ENCODE results near the gene ADD2.

Gene ADD2

DNA sequence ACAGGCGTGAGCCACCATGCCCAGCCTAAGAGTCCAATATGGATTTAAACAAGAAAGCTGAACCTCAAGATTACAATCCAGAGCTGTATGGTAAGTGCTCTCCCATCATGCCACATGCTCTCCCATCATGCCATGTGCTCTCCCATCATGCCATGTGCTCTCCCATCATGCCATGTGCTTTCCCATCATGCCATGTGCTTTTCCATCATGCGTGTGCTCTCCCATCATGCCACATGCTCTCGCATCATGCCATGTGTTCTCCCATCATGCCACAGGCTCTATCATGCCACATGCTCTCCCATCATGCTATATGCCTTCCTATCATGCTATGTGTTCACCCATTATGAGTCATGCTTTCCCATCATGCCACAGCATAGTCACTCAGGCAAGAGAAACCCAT, 20.7 kb downstream of the ADD2 start:
- H4K20me1 ChIP-seq (ENCODE audit: control insufficient read depth, insufficient read depth, low read depth, low read length): no peaks in the 10 kb centered on the region

DNA sequence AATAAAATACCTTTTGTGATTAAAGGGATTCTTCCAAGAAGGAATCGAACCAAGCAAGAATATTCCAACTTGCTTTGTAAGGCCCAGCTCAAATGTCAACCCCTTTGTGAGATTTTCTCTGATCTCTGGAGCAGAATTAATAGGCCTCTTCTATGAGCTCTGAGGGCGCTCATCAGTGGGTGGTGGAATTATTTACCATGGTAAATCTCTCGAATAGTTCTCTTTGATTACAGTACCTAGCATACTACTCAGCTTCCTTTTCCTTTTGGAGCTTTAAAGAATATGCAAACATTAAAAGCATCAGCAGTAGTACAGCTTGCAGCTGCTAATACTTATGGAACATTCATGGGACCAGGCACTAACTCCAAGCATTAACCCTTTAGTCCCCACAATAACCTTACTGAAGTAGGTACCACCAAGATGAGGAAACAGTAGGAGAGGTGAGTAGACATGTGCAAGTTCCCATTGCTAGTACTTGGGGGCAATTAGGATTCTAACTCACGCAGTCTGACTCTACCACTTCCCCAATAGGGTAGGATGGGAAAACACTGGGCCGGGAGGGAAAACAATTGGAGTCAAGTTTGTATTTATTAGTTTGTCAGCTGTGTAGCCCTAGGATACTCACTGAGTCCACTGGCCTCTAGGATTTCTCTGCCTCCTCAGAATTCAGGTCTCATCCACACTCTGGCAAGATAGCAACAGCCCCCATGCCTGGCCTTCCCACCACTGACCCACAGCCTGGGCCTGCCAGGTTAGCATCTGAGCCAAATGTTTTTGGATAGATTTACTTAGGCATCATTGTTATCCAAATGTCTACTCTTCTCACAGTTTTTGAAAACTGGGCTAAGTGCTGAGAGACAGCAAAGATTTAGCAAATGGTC, 21.7 kb downstream of the ADD2 start:
- Histone ChIP-seq H3K9me2 (replicated peaks; ENCODE audit: control insufficient read depth, low read length) (no peaks in the 10 kb centered on the region), H3K4me1 (ENCODE audit: control insufficient read depth, low read length) (no peaks in the 10 kb centered on the region), H3K27ac (ENCODE audit: low read depth, low read length) (no peak overlapping the region), H3K36me3 (ENCODE audit: control insufficient read depth, low read length) (no peaks in the 10 kb centered on the region), H3K79me2 (ENCODE audit: control insufficient read depth, low read length) (no peaks in the 10 kb centered on the region), H3K4me2 (ENCODE audit: low read length) (no peak overlapping the region), H3K4me3 (ENCODE audit: low read length) (no peak overlapping the region), H3K27me3 (ENCODE audit: control insufficient read depth, low read length) (no peaks in the 10 kb centered on the region), H3K9me3 (ENCODE audit: control insufficient read depth, insufficient read depth, low read length) (no peaks in the 10 kb centered on the region; the same call in 1 of the 2 replicates), H3F3A (ENCODE audit: control insufficient read depth, insufficient read depth) (no peaks in the 10 kb centered on the region), H4K20me1 (ENCODE audit: control insufficient read depth, insufficient read depth, low read depth, low read length) (no peaks in the 10 kb centered on the region)
- TF ChIP-seq EZH2phosphoT487 (IDR thresholded peaks at IDR 0.05; ENCODE audit: borderline replicate concordance, low read length): no peak

More for the DNA sequence above, 20.7 kb downstream of the ADD2 start:
- no peak for TF ChIP-seq EZH2phosphoT487 (IDR thresholded peaks at IDR 0.05; ENCODE audit: borderline replicate concordance, low read length)
- TF ChIP-seq, protein P1, sequence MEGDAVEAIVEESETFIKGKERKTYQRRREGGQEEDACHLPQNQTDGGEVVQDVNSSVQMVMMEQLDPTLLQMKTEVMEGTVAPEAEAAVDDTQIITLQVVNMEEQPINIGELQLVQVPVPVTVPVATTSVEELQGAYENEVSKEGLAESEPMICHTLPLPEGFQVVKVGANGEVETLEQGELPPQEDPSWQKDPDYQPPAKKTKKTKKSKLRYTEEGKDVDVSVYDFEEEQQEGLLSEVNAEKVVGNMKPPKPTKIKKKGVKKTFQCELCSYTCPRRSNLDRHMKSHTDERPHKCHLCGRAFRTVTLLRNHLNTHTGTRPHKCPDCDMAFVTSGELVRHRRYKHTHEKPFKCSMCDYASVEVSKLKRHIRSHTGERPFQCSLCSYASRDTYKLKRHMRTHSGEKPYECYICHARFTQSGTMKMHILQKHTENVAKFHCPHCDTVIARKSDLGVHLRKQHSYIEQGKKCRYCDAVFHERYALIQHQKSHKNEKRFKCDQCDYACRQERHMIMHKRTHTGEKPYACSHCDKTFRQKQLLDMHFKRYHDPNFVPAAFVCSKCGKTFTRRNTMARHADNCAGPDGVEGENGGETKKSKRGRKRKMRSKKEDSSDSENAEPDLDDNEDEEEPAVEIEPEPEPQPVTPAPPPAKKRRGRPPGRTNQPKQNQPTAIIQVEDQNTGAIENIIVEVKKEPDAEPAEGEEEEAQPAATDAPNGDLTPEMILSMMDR (IDR thresholded peaks at IDR 0.05; ENCODE audit: low read depth, low read length, poor library complexity, severe bottlenecking): no peak
- Histone ChIP-seq H3K36me3 (ENCODE audit: control insufficient read depth, low read length) (no peaks in the 10 kb centered on the region), H3K79me2 (ENCODE audit: control insufficient read depth, low read length) (no peaks in the 10 kb centered on the region), H3K9me3 (ENCODE audit: control insufficient read depth, insufficient read depth, low read length) (no peaks in the 10 kb centered on the region; the same call in 1 of the 2 replicates), H3F3A (ENCODE audit: control insufficient read depth, insufficient read depth) (no peaks in the 10 kb centered on the region), H3K4me3 (ENCODE audit: low read length) (no peak overlapping the region), H3K4me1 (ENCODE audit: control insufficient read depth, low read length) (no peaks in the 10 kb centered on the region), H3K27me3 (ENCODE audit: control insufficient read depth, low read length) (no peaks in the 10 kb centered on the region), H3K4me2 (ENCODE audit: low read length) (no peak overlapping the region), H3K27ac (ENCODE audit: low read depth, low read length) (no peak overlapping the region), H3K9me2 (replicated peaks; ENCODE audit: control insufficient read depth, low read length) (no peaks in the 10 kb centered on the region)

DNA sequence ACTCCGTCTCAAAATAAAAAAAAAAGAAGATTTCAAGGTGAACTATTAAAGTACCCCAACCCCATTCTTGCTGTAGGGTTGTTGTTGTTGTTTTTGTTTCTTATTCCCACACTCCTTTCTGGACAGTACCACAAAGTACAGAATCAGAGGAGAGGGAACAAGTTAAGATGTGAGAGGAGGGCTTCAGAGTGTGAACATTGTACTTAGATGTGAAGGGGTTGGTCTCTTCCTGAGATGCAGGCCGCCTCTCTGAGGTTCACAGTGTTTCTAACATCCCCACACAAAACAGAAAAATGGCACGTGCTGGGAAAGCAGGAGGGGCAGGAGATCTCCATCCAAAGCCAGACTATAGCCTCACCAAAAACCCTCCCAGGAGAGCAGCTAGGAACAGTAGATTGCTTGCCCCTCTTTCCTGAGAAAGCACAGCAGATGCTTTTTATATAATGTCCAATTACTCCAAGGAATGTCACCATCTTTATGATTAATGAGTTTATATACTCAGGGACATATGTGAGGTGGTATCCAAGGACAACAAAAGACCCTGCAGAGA, 22.6 kb downstream of the ADD2 start:
- H3K4me1 ChIP-seq (ENCODE audit: control insufficient read depth, low read length): no peaks in the 10 kb centered on the region
- H3K9me3 ChIP-seq (ENCODE audit: control insufficient read depth, insufficient read depth, low read length): no peaks in the 10 kb centered on the region; the same call in 1 of the 2 replicates
- H3K27me3 ChIP-seq (ENCODE audit: control insufficient read depth, low read length): no peaks in the 10 kb centered on the region
- H3K9me2 ChIP-seq (replicated peaks; ENCODE audit: control insufficient read depth, low read length): no peaks in the 10 kb centered on the region
- no peaks in the 10 kb centered on the region for H3K36me3 ChIP-seq (ENCODE audit: control insufficient read depth, low read length)
- no peaks in the 10 kb centered on the region for H4K20me1 ChIP-seq (ENCODE audit: control insufficient read depth, insufficient read depth, low read depth, low read length)
- no peak overlapping the region for H3K4me2 ChIP-seq (ENCODE audit: low read length)
- TF ChIP-seq, protein P1 (IDR thresholded peaks at IDR 0.05; ENCODE audit: low read depth, low read length, poor library complexity, severe bottlenecking): no peak
- H3K79me2 ChIP-seq (ENCODE audit: control insufficient read depth, low read length): no peaks in the 10 kb centered on the region
- H3K4me3 ChIP-seq (ENCODE audit: low read length): no peak overlapping the region
- no peak overlapping the region for H3K27ac ChIP-seq (ENCODE audit: low read depth, low read length)
- H3F3A ChIP-seq (ENCODE audit: control insufficient read depth, insufficient read depth): no peaks in the 10 kb centered on the region

DNA sequence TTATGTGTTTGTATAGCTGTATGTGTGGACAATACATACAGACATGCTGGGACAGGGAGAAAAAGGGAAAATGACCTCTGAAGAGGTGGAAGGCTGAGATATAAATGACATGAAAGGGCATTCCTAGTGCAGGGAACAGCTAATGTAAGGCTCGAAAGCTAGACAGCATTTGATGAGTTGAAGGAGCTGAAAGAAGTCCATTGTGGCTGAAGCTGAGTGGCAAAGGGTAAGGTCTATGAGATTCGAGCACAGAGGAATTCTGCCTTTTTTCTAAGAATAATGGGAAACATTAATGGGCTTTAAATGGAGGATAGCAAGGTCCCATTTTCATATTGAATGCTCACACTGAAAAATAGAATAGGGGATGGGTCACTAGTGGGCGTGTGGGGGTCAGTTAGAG, 23.6 kb downstream of the ADD2 start:
- TF ChIP-seq EZH2phosphoT487 (IDR thresholded peaks at IDR 0.05; ENCODE audit: borderline replicate concordance, low read length): no peak
- TF ChIP-seq, protein P1 (IDR thresholded peaks at IDR 0.05; ENCODE audit: low read depth, low read length, poor library complexity, severe bottlenecking): no peak
- H4K20me1 ChIP-seq (ENCODE audit: control insufficient read depth, insufficient read depth, low read depth, low read length): no peaks in the 10 kb centered on the region
- no peaks in the 10 kb centered on the region for H3K79me2 ChIP-seq (ENCODE audit: control insufficient read depth, low read length)

More for the DNA sequence above, 23.6 kb downstream of the ADD2 start:
- H3K9me2 ChIP-seq (replicated peaks; ENCODE audit: control insufficient read depth, low read length): no peaks in the 10 kb centered on the region
- H3K9me3 ChIP-seq (ENCODE audit: control insufficient read depth, insufficient read depth, low read length): no peaks in the 10 kb centered on the region; the same call in 1 of the 2 replicates
- no peaks in the 10 kb centered on the region for H3F3A ChIP-seq (ENCODE audit: control insufficient read depth, insufficient read depth)
- H3K4me1 ChIP-seq (ENCODE audit: control insufficient read depth, low read length): no peaks in the 10 kb centered on the region
- no peaks in the 10 kb centered on the region for H3K27me3 ChIP-seq (ENCODE audit: control insufficient read depth, low read length)
- no peak overlapping the region for H3K4me2 ChIP-seq (ENCODE audit: low read length)
- no peak overlapping the region for H3K27ac ChIP-seq (ENCODE audit: low read depth, low read length)
- no peaks in the 10 kb centered on the region for H3K36me3 ChIP-seq (ENCODE audit: control insufficient read depth, low read length)
- H3K4me3 ChIP-seq (ENCODE audit: low read length): no peak overlapping the region

All from DOHH2 (cell line).